Thoracic aorta (tissue), 2 donors: ENCODE measurements around the gene PASK. TPM values are rescaled to one million over a fixed set of nuclear protein-coding genes. Genes with fewer than 3 reads are reported as not detected.

Source experiments
- ATAC-seq: fragments of 150-250 bp; one replicate; pipeline ENCODE4 v1.8.0; 2017; ENCODE audit warnings: low read depth; ENCODE audit not compliant: insufficient number of reproducible peaks, low FRiP score
- DNase-seq: peaks from one replicate; pipeline ENCODE4 v3.0.0-alpha.2; 2020; ENCODE audit warnings: low spot score
- H3K27ac ChIP-seq, 2 donors: fragments of 200-600 bp; sonication (generic); 1 replicate in 1 of 2; 2 replicates in 1 of 2; pipeline ENCODE4 v1.5.1; 2016; ENCODE audit warnings: mild to moderate bottlenecking in 2 of 2, moderate library complexity in 2 of 2
- H3K27me3 ChIP-seq: fragments of 200-600 bp; sonication (generic); replicated peaks from 2 replicates; pipeline ENCODE4 v1.6.0; 2016; ENCODE audit warnings: mild to moderate bottlenecking; ENCODE audit not compliant: insufficient read depth
- H3K36me3 ChIP-seq: fragments of 200-600 bp; sonication (generic); one replicate; pipeline ENCODE4 v1.5.1; 2016
- H3K4me1 ChIP-seq, 2 donors: fragments of 200-600 bp; sonication (generic); 1 replicate in 1 of 2; 2 replicates in 1 of 2; pipeline versions ENCODE4 v1.5.1 to v1.6.0; 2016; ENCODE audit warnings: low read depth in 2 of 2, mild to moderate bottlenecking in 1 of 2; ENCODE audit not compliant: control insufficient read depth in 1 of 2
- H3K4me3 ChIP-seq: fragments of 200-600 bp; sonication (generic); 2 replicates; pipeline ENCODE4 v1.5.1; 2016; ENCODE audit warnings: mild to moderate bottlenecking
- H3K9me3 ChIP-seq: fragments of 200-600 bp; sonication (generic); 2 replicates; pipeline ENCODE4 v1.5.1; 2016
- total RNA-seq, 2 donors: library from RNA; depleted of rRNA; stranded (reverse); fragments of >200 nt; gene quantifications; one replicate each; pipeline versions ENCODE4 v1.1.0 to v1.2.3, GENCODE V29; 2016
- TF ChIP-seq, protein P1 (sequence below): fragments of 200-600 bp; sonication (generic); IDR thresholded peaks from one replicate; pipeline ENCODE4 v1.5.1; 2019; ENCODE audit warnings: antibody characterized with exemption

PASK gene
- total RNA-seq, 2 donors from 2014 or later: 3.1 to 3.5 TPM

GRCh38 chr2:241126771-241127202 lies 22.5 kb downstream of the PASK start:
- no peak overlapping the region for H3K27ac ChIP-seq
- DNase-seq (no peak), ATAC-seq (no peak)
- no peaks in the 10 kb centered on the region for H3K36me3 ChIP-seq
- TF ChIP-seq, protein P1, sequence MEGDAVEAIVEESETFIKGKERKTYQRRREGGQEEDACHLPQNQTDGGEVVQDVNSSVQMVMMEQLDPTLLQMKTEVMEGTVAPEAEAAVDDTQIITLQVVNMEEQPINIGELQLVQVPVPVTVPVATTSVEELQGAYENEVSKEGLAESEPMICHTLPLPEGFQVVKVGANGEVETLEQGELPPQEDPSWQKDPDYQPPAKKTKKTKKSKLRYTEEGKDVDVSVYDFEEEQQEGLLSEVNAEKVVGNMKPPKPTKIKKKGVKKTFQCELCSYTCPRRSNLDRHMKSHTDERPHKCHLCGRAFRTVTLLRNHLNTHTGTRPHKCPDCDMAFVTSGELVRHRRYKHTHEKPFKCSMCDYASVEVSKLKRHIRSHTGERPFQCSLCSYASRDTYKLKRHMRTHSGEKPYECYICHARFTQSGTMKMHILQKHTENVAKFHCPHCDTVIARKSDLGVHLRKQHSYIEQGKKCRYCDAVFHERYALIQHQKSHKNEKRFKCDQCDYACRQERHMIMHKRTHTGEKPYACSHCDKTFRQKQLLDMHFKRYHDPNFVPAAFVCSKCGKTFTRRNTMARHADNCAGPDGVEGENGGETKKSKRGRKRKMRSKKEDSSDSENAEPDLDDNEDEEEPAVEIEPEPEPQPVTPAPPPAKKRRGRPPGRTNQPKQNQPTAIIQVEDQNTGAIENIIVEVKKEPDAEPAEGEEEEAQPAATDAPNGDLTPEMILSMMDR: no peak
- no peak overlapping the region for H3K4me3 ChIP-seq
- H3K9me3 ChIP-seq: no peaks in the 10 kb centered on the region
- no peaks in the 10 kb centered on the region for H3K4me1 ChIP-seq
- H3K27me3 ChIP-seq: no peaks in the 10 kb centered on the region

GRCh38 chr2:241126201-241126611 lies 23.1 kb downstream of the PASK start:
- Histone ChIP-seq H3K27me3 (no peaks in the 10 kb centered on the region), H3K9me3 (no peaks in the 10 kb centered on the region), H3K36me3 (no peaks in the 10 kb centered on the region), H3K4me1 (no peaks in the 10 kb centered on the region), H3K27ac (no peak overlapping the region), H3K4me3 (no peak overlapping the region)
- DNase-seq: no peak
- no peak for ATAC-seq
- TF ChIP-seq, protein P1: no peak

GRCh38 chr2:241125626-241126025 lies 23.6 kb downstream of the PASK start:
- no peak overlapping the region for H3K27ac ChIP-seq
- no peaks in the 10 kb centered on the region for H3K27me3 ChIP-seq
- DNase-seq: no peak
- TF ChIP-seq, protein P1: no peak
- H3K36me3 ChIP-seq: no peaks in the 10 kb centered on the region
- no peaks in the 10 kb centered on the region for H3K4me1 ChIP-seq
- no peak for ATAC-seq
- no peaks in the 10 kb centered on the region for H3K9me3 ChIP-seq
- H3K4me3 ChIP-seq: no peak overlapping the region

- no peaks in the 10 kb centered on the region for H3K36me3 ChIP-seq
- no peaks in the 10 kb centered on the region for H3K4me1 ChIP-seq
- H3K27me3 ChIP-seq: no peaks in the 10 kb centered on the region
- DNase-seq (no peak), ATAC-seq (peak; percentile 72)
- H3K9me3 ChIP-seq: no peaks in the 10 kb centered on the region
- TF ChIP-seq, protein P1: no peak
- no peak overlapping the region for H3K27ac ChIP-seq
- no peak overlapping the region for H3K4me3 ChIP-seq
Measured at GRCh38 chr2:241123816-241124536, 25.3 kb downstream of the PASK start.

GRCh38 chr2:241122376-241123002 lies 26.8 kb downstream of the PASK start:
- H3K9me3 ChIP-seq: no peaks in the 10 kb centered on the region
- no peak overlapping the region for H3K27ac ChIP-seq
- H3K4me1 ChIP-seq: no peaks in the 10 kb centered on the region
- H3K27me3 ChIP-seq: no peaks in the 10 kb centered on the region
- no peak for ATAC-seq
- no peak for DNase-seq
- no peak overlapping the region for H3K4me3 ChIP-seq
- H3K36me3 ChIP-seq: no peaks in the 10 kb centered on the region
- TF ChIP-seq, protein P1: no peak
